DOHH2 (cell line): ENCODE data around the gene DCDC2.
"Not testable (repeated sequence)": the region's sequence is repeated elsewhere in the genome, so short reads cannot be mapped to it uniquely, and the experiment has no call there.

ENCODE experiments used
- H3F3A ChIP-seq: fragments of 200-600 bp; sonication (generic), shearing (Covaris generic); 2 replicates; pipeline ENCODE4 v1.6.0; 2016; ENCODE audit warnings: antibody characterized with exemption, mild to moderate bottlenecking; ENCODE audit not compliant: control insufficient read depth, insufficient read depth
- H3K27ac ChIP-seq: fragments of 200-600 bp; sonication (generic); 2 replicates; pipeline ENCODE4 v1.5.1; 2014; ENCODE audit warnings: low read depth, mild to moderate bottlenecking, low read length, moderate library complexity
- H3K27me3 ChIP-seq: fragments of 200-600 bp; sonication (generic); 2 replicates; pipeline ENCODE4 v1.6.1; 2014; ENCODE audit warnings: mild to moderate bottlenecking, low read length, mixed read lengths; ENCODE audit not compliant: control insufficient read depth
- H3K36me3 ChIP-seq: fragments of 200-600 bp; sonication (generic); 2 replicates; pipeline ENCODE4 v1.6.1; 2014; ENCODE audit warnings: mild to moderate bottlenecking, low read length, moderate library complexity, mixed read lengths; ENCODE audit not compliant: control insufficient read depth
- H3K4me1 ChIP-seq: fragments of 200-600 bp; sonication (generic); 2 replicates; pipeline ENCODE4 v1.6.1; 2014; ENCODE audit warnings: mild to moderate bottlenecking, low read length, mixed read lengths; ENCODE audit not compliant: control insufficient read depth
- H3K4me2 ChIP-seq: fragments of 200-600 bp; sonication (generic); 2 replicates; pipeline ENCODE4 v1.6.0; 2014; ENCODE audit warnings: mild to moderate bottlenecking, low read length, moderate library complexity
- H3K4me3 ChIP-seq: fragments of 200-600 bp; sonication (generic); 2 replicates; pipeline ENCODE4 v1.5.1; 2014; ENCODE audit warnings: mild to moderate bottlenecking, low read length, mixed read lengths
- H3K79me2 ChIP-seq: fragments of 200-600 bp; sonication (generic); 2 replicates; pipeline ENCODE4 v1.6.1; 2014; ENCODE audit warnings: mild to moderate bottlenecking, low read length, mixed read lengths; ENCODE audit not compliant: control insufficient read depth
- H3K9me2 ChIP-seq: fragments of 200-600 bp; sonication (generic); replicated peaks from 2 replicates; pipeline ENCODE4 v1.6.1; 2014; ENCODE audit warnings: mild to moderate bottlenecking, low read length, mixed read lengths; ENCODE audit not compliant: control insufficient read depth
- H3K9me3 ChIP-seq: fragments of 200-600 bp; sonication (generic); 2 replicates; pipeline ENCODE4 v1.6.1; 2014; ENCODE audit warnings: antibody characterized with exemption, low read length, mixed read lengths; ENCODE audit not compliant: control insufficient read depth, insufficient read depth
- H4K20me1 ChIP-seq: fragments of 200-600 bp; sonication (generic); 2 replicates; pipeline ENCODE4 v1.6.0; 2014; ENCODE audit warnings: low read depth, mild to moderate bottlenecking, antibody characterized with exemption, low read length, moderate library complexity; ENCODE audit not compliant: control insufficient read depth, insufficient read depth
- EZH2phosphoT487 ChIP-seq: fragments of 200-600 bp; sonication (generic); IDR thresholded peaks from 2 replicates; pipeline ENCODE4 v1.6.1; 2017; ENCODE audit warnings: borderline replicate concordance, mild to moderate bottlenecking, antibody characterized with exemption, low read length, moderate library complexity, mixed read lengths
- TF ChIP-seq, protein P1 (sequence below): fragments of 200-600 bp; sonication (generic); IDR thresholded peaks from one replicate; pipeline ENCODE4 v1.5.1; 2014; ENCODE audit warnings: antibody characterized with exemption, mild to moderate bottlenecking, low read depth, low read length; ENCODE audit not compliant: poor library complexity, severe bottlenecking

The DCDC2 gene

DNA sequence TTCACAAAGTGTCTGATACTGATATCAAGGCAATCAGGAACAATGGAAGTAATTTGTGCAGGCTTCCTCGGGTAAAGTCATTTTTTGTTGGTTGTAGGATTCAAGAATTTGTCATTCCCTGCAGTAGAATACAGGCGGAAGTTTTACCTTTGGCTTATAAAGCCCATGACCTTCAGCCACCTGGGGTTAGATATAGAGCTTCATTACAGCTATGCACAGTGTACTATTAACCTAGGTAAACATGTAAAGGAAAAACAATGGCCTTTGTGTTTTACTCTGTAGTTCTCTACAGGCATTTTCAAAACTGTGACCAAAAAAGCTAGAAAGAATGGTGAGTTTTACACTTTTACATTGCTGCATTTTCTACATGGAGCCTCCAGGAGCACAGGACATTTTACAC is 116.9 kb downstream of the DCDC2 start:
- no peaks in the 10 kb centered on the region for H4K20me1 ChIP-seq
- no peaks in the 10 kb centered on the region for H3K79me2 ChIP-seq
- H3K4me3 ChIP-seq, result no peak overlapping the region
- no peaks in the 10 kb centered on the region for H3K27me3 ChIP-seq
- no peaks in the 10 kb centered on the region for H3F3A ChIP-seq
- no peak overlapping the region for H3K4me2 ChIP-seq
- no peak overlapping the region for H3K27ac ChIP-seq
- H3K9me3 ChIP-seq, result no peaks in the 10 kb centered on the region
- no peaks in the 10 kb centered on the region for H3K9me2 ChIP-seq
- TF ChIP-seq, protein P1, sequence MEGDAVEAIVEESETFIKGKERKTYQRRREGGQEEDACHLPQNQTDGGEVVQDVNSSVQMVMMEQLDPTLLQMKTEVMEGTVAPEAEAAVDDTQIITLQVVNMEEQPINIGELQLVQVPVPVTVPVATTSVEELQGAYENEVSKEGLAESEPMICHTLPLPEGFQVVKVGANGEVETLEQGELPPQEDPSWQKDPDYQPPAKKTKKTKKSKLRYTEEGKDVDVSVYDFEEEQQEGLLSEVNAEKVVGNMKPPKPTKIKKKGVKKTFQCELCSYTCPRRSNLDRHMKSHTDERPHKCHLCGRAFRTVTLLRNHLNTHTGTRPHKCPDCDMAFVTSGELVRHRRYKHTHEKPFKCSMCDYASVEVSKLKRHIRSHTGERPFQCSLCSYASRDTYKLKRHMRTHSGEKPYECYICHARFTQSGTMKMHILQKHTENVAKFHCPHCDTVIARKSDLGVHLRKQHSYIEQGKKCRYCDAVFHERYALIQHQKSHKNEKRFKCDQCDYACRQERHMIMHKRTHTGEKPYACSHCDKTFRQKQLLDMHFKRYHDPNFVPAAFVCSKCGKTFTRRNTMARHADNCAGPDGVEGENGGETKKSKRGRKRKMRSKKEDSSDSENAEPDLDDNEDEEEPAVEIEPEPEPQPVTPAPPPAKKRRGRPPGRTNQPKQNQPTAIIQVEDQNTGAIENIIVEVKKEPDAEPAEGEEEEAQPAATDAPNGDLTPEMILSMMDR, result no peak
- TF ChIP-seq EZH2phosphoT487, result no peak
- no peaks in the 10 kb centered on the region for H3K4me1 ChIP-seq
- H3K36me3 ChIP-seq, result no peaks in the 10 kb centered on the region

DNA sequence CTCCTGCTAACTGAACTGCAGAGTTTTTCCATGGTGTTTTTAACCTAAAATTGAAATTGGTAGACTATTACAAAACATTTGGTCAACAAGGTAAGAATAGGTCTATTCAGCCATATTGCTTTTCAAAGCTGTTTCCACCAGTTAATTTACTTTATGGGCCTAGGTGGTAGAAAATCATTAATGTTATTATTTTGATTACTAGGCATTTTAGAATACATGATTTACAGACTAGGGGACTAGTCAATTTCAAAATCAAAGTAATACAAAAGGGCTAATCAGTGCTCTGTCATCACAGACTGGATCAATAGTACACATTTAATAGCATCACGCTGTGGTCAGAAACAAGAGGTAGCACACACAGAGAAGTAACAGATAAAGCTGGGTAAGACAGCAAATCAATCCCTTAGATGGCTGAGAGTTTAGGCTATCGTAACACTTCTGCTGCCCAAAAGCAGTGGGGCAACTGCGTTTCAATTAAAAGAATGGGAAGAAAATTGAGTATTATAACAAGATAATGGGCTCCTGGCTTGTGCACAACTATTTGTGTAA is 117.4 kb downstream of the DCDC2 start:
- H3K27ac ChIP-seq, result no peak overlapping the region

DNA sequence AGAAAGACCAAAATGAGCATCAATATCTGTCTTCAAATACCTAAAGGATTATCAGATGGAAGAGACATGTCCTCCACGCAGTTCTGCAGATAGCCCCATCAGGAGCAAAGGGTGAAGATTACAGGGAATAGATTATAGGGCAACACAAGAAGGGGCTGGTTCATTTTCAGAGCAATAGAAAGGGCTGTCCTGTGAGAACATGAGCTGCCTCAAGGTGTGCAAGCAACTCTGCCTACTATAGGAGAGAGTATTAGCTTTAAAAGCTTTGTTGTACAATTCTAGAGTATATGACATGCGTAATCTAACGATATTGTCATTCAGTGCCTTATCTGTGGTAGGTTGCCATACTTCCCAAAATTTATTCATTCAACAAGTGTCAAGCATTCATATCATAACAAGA is 119.2 kb downstream of the DCDC2 start:
- Histone ChIP-seq H3K4me3 (no peak overlapping the region), H3K4me2 (no peak overlapping the region), H3K9me3 (no peaks in the 10 kb centered on the region), H3K27ac (no peak overlapping the region), H3F3A (no peaks in the 10 kb centered on the region), H3K4me1 (no peaks in the 10 kb centered on the region), H3K79me2 (no peaks in the 10 kb centered on the region), H3K27me3 (no peaks in the 10 kb centered on the region), H3K36me3 (no peaks in the 10 kb centered on the region), H4K20me1 (no peaks in the 10 kb centered on the region), H3K9me2 (no peaks in the 10 kb centered on the region)
- TF ChIP-seq, protein P1, result no peak
- TF ChIP-seq EZH2phosphoT487, result no peak

More for the DNA sequence above, 117.4 kb downstream of the DCDC2 start:
- H3K27me3 ChIP-seq, result no peaks in the 10 kb centered on the region
- H3K4me3 ChIP-seq, result no peak overlapping the region
- no peaks in the 10 kb centered on the region for H3K9me3 ChIP-seq
- no peak overlapping the region for H3K4me2 ChIP-seq
- H3K36me3 ChIP-seq, result no peaks in the 10 kb centered on the region
- H3K9me2 ChIP-seq, result no peaks in the 10 kb centered on the region
- H3K4me1 ChIP-seq, result no peaks in the 10 kb centered on the region
- TF ChIP-seq, protein P1, result no peak
- no peak for TF ChIP-seq EZH2phosphoT487
- H4K20me1 ChIP-seq, result no peaks in the 10 kb centered on the region
- H3F3A ChIP-seq, result no peaks in the 10 kb centered on the region
- no peaks in the 10 kb centered on the region for H3K79me2 ChIP-seq

DNA sequence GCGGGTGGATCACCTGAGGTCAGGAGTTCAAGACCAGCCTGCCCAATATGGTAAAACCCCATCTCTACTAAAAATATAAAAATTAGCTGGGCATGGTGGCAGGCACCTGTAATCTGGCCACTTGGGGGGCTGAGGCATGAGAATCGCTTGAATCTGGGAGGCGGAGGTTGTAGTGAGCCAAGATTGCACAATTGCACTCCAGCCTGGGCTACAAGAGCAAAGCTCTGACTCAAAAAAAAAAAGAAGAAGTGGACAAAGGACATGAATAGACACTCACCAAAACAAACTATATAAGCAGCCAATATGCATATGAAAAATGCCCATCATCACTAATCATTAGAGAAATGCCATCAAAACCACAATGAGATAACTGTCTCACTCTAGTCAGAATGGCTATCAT is 121.1 kb downstream of the DCDC2 start:
- not testable (repeated sequence) for H3K36me3 ChIP-seq, H3K79me2 ChIP-seq, H3K4me1 ChIP-seq, H3K4me3 ChIP-seq, H3K9me2 ChIP-seq, H3K4me2 ChIP-seq, H3F3A ChIP-seq, H3K27ac ChIP-seq, H4K20me1 ChIP-seq, H3K27me3 ChIP-seq, H3K9me3 ChIP-seq
